ENCODE measurements around the gene FBXL4.
A peak's percentile ranks its signal among the peaks of the same experiment; 100 is the strongest.

Gene FBXL4

GRCh38 chr6:98831959-98832283 lies 115.8 kb downstream of the FBXL4 start:
- in situ Hi-C loops (cut with MboI; ENCODE audit: low sequenced_read_pairs, unreplicated experiment), result loop anchor here (25.0 kb wide), 2 partner anchors 280 to 1320 kb away; no protein-coding TSS in a partner anchor
- peak; percentile 17 for DNase-seq (ENCODE audit: low spot score)
- TF ChIP-seq CTCF (IDR thresholded peaks at IDR 0.05; ENCODE audit: borderline replicate concordance, control extremely low read depth, extremely low read depth, insufficient read depth, missing control alignments), result no peak

- TF ChIP-seq CTCF (IDR thresholded peaks at IDR 0.05; ENCODE audit: borderline replicate concordance, control extremely low read depth, extremely low read depth, insufficient read depth, missing control alignments), result no peak
- in situ Hi-C loops (cut with MboI; ENCODE audit: low sequenced_read_pairs, unreplicated experiment), result loop anchor here (25.0 kb wide), 2 partner anchors 281 to 1319 kb away; no protein-coding TSS in a partner anchor
- peak; percentile 27 for DNase-seq (ENCODE audit: low spot score)
These were observed 116.4 kb downstream of the FBXL4 start for GRCh38 chr6:98831057-98831958.

- in situ Hi-C loops (cut with MboI; ENCODE audit: low sequenced_read_pairs, unreplicated experiment), result loop anchor here (25.0 kb wide), 2 partner anchors 282 to 1318 kb away; no protein-coding TSS in a partner anchor
- TF ChIP-seq CTCF (IDR thresholded peaks at IDR 0.05; ENCODE audit: borderline replicate concordance, control extremely low read depth, extremely low read depth, insufficient read depth, missing control alignments), result no peak
- no peak for DNase-seq (ENCODE audit: low spot score)
These were observed 117.6 kb downstream of the FBXL4 start for GRCh38 chr6:98830146-98830545.

GRCh38 chr6:98828941-98829411 lies 118.8 kb downstream of the FBXL4 start:
- in situ Hi-C loops (cut with MboI; ENCODE audit: low sequenced_read_pairs, unreplicated experiment), result loop anchor here (25.0 kb wide), 2 partner anchors 283 to 1317 kb away; no protein-coding TSS in a partner anchor
- no peak for TF ChIP-seq CTCF (IDR thresholded peaks at IDR 0.05; ENCODE audit: borderline replicate concordance, control extremely low read depth, extremely low read depth, insufficient read depth, missing control alignments)
- DNase-seq (ENCODE audit: low spot score), result peak; percentile 32

GRCh38 chr6:98828211-98828788 lies 119.4 kb downstream of the FBXL4 start:
- peak; percentile 23 for DNase-seq (ENCODE audit: low spot score)
- no peak for TF ChIP-seq CTCF (IDR thresholded peaks at IDR 0.05; ENCODE audit: borderline replicate concordance, control extremely low read depth, extremely low read depth, insufficient read depth, missing control alignments)
- in situ Hi-C loops (cut with MboI; ENCODE audit: low sequenced_read_pairs, unreplicated experiment), result loop anchor here (25.0 kb wide), 2 partner anchors 284 to 1316 kb away; no protein-coding TSS in a partner anchor

GRCh38 chr6:98827295-98828159 lies 120.2 kb downstream of the FBXL4 start:
- in situ Hi-C loops (cut with MboI; ENCODE audit: low sequenced_read_pairs, unreplicated experiment), result loop anchor here (25.0 kb wide), 2 partner anchors 285 to 1315 kb away; no protein-coding TSS in a partner anchor
- TF ChIP-seq CTCF (IDR thresholded peaks at IDR 0.05; ENCODE audit: borderline replicate concordance, control extremely low read depth, extremely low read depth, insufficient read depth, missing control alignments), result no peak
- peak; percentile 30 for DNase-seq (ENCODE audit: low spot score)

Measured in GM13976 (cell line).